ENCODE data around the gene CALHM6.

- no peak for TF ChIP-seq EZH2 (IDR thresholded peaks at IDR 0.05; ENCODE audit: borderline replicate concordance, low read length)
- TF ChIP-seq, protein P1, sequence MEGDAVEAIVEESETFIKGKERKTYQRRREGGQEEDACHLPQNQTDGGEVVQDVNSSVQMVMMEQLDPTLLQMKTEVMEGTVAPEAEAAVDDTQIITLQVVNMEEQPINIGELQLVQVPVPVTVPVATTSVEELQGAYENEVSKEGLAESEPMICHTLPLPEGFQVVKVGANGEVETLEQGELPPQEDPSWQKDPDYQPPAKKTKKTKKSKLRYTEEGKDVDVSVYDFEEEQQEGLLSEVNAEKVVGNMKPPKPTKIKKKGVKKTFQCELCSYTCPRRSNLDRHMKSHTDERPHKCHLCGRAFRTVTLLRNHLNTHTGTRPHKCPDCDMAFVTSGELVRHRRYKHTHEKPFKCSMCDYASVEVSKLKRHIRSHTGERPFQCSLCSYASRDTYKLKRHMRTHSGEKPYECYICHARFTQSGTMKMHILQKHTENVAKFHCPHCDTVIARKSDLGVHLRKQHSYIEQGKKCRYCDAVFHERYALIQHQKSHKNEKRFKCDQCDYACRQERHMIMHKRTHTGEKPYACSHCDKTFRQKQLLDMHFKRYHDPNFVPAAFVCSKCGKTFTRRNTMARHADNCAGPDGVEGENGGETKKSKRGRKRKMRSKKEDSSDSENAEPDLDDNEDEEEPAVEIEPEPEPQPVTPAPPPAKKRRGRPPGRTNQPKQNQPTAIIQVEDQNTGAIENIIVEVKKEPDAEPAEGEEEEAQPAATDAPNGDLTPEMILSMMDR (IDR thresholded peaks at IDR 0.05; ENCODE audit: low read length), result no peak
These were observed 21.6 kb upstream of the CALHM6 start for GRCh38 chr6:116439522-116440051.

Data from OCI-LY1 (cell line).